ENCODE measurements around the gene TCN2. TPM values are rescaled to one million over a fixed set of nuclear protein-coding genes. Genes with fewer than 3 reads are reported as not detected.

Gene TCN2
- total and polyA plus RNA-seq, 4 donors: 6.7 to 14.1 (median 13.0) TPM

DNA sequence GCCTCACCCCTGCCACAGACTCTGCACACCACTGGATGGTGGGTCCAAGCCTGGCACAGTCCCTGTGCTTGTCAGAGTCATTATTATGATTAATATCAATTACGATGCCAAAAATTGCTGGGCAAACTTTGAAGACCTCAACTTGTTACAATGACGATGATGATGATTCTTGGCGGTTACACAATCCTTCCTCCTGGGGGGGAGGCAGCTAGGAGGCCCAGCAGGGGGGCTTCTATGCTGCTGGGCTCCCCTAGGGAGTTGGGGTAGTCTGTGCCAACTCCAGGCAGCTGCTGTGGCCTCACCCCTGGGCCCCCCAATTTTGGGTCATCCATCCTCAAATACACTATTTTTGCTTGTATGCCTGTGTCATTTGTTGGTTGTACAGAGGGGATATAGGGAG lies 40.6 kb downstream of the TCN2 start:
- Histone ChIP-seq H3K27ac (ENCODE audit: low read depth in 1 of 2, low read length in 2 of 2) (no peak overlapping the region), H3K9me3 (ENCODE audit: control insufficient read depth in 4 of 4, low read length in 3 of 4) (no peaks in the 10 kb centered on the region), H3K4me1 (ENCODE audit: control insufficient read depth in 4 of 4, insufficient read depth in 4 of 4, low read length in 3 of 4) (no peaks in the 10 kb centered on the region), H3K36me3 (ENCODE audit: control insufficient read depth in 4 of 4, insufficient read depth in 3 of 4, low read depth in 1 of 4, low read length in 3 of 4) (no peaks in the 10 kb centered on the region), H3K4me3 (ENCODE audit: low read depth in 1 of 3, low read length in 3 of 3) (no peak overlapping the region), H3K27me3 (ENCODE audit: control insufficient read depth in 4 of 4, insufficient read depth in 4 of 4, low read length in 3 of 4) (no peaks in the 10 kb centered on the region), H3K9ac (ENCODE audit: low read depth in 1 of 2, low read length in 2 of 2) (no peak overlapping the region)
- TF ChIP-seq FOXA1 (IDR thresholded peaks at IDR 0.05): no peak
- no peak for TF ChIP-seq GABPA (IDR thresholded peaks at IDR 0.05 in 1 of 2, conservative IDR thresholded peaks at IDR 0.05 in 1 of 2)
- TF ChIP-seq, protein P1, sequence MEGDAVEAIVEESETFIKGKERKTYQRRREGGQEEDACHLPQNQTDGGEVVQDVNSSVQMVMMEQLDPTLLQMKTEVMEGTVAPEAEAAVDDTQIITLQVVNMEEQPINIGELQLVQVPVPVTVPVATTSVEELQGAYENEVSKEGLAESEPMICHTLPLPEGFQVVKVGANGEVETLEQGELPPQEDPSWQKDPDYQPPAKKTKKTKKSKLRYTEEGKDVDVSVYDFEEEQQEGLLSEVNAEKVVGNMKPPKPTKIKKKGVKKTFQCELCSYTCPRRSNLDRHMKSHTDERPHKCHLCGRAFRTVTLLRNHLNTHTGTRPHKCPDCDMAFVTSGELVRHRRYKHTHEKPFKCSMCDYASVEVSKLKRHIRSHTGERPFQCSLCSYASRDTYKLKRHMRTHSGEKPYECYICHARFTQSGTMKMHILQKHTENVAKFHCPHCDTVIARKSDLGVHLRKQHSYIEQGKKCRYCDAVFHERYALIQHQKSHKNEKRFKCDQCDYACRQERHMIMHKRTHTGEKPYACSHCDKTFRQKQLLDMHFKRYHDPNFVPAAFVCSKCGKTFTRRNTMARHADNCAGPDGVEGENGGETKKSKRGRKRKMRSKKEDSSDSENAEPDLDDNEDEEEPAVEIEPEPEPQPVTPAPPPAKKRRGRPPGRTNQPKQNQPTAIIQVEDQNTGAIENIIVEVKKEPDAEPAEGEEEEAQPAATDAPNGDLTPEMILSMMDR (IDR thresholded peaks at IDR 0.05; ENCODE audit: low read depth, low read length, missing input control): no peak
- no peak for TF ChIP-seq SP1 (IDR thresholded peaks at IDR 0.05)
- no peak for TF ChIP-seq RAD21 (IDR thresholded peaks at IDR 0.05)
- TF ChIP-seq TAF1 (conservative IDR thresholded peaks at IDR 0.05): no peak
- no peak for TF ChIP-seq NR2F2 (IDR thresholded peaks at IDR 0.05)
- no peak for TF ChIP-seq JUND (IDR thresholded peaks at IDR 0.05)
- no peak for TF ChIP-seq EGR1 (IDR thresholded peaks at IDR 0.05; ENCODE audit: low read depth in 2 of 2)
- TF ChIP-seq, protein P2, sequence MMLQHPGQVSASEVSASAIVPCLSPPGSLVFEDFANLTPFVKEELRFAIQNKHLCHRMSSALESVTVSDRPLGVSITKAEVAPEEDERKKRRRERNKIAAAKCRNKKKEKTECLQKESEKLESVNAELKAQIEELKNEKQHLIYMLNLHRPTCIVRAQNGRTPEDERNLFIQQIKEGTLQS (IDR thresholded peaks at IDR 0.05): no peak
- no peak for TF ChIP-seq HNF4A (conservative IDR thresholded peaks at IDR 0.05)
- TF ChIP-seq RXRA (IDR thresholded peaks at IDR 0.05): no peak
- TF ChIP-seq REST (IDR thresholded peaks at IDR 0.05): no peak
- TF ChIP-seq HNF4G (IDR thresholded peaks at IDR 0.05): no peak
- no peak for TF ChIP-seq ZBTB33 (IDR thresholded peaks at IDR 0.05)
- TF ChIP-seq FOXA2 (IDR thresholded peaks at IDR 0.05): no peak
- TF ChIP-seq MAX (IDR thresholded peaks at IDR 0.05): no peak
- no peak for TF ChIP-seq YY1 (IDR thresholded peaks at IDR 0.05)
- no peak for DNase-seq (ENCODE audit: low spot score)
- WGBS: 94% methylated on average over 3 of the region's 3 CpGs

All from liver (tissue), 9 donors.